Measurements from ENCODE around the gene NINJ2. TPM values are rescaled to one million over a fixed set of nuclear protein-coding genes. Genes with fewer than 3 reads are reported as not detected.
A peak's percentile ranks its signal among the peaks of the same experiment; 100 is the strongest.

The NINJ2 gene
- total RNA-seq, 2 experiments from 2014 or later = 2.2 to 2.5 TPM

GRCh38 chr12:547883-548470, 115.3 kb downstream of the NINJ2 start:
- Mint-ChIP-seq H3K4me1 (ENCODE audit: low read depth) (peaks cover 26% of the 10 kb centered on the region), H3K9me3 (no peaks in the 10 kb centered on the region), H3K4me3 (no peak overlapping the region), H3K27ac (no peak overlapping the region), H3K27me3 (peaks cover 8% of the 10 kb centered on the region), H3K36me3 (ENCODE audit: low read depth) (no peaks in the 10 kb centered on the region)
- intact Hi-C loops (cut with micrococcal nuclease) = loop anchor here (5.0 kb wide), 1 partner anchor 91 kb away; the partner anchor contains the start of gene B4GALNT3
- POLR2A ChIA-PET = interaction anchor here (0.7 kb wide), 1 partner anchor 8 kb away, joined by 3 read pairs; no protein-coding TSS in a partner anchor
- DNase-seq (no peak), ATAC-seq (no peak)
- no peak for TF ChIP-seq CTCF (IDR thresholded peaks at IDR 0.05)
- CTCF ChIA-PET = interaction anchor here (0.7 to 3.5 kb wide), 32 partner anchors 8 to 404 kb away, joined by 3 to 114 read pairs (median 4); partner anchors contain the start of gene B4GALNT3

- TF ChIP-seq CTCF (IDR thresholded peaks at IDR 0.05) = peak; percentile 97
- H3K36me3 Mint-ChIP-seq (ENCODE audit: low read depth) = no peaks in the 10 kb centered on the region
- CTCF ChIA-PET = interaction anchor here (0.7 to 3.5 kb wide), 42 partner anchors 9 to 546 kb away, joined by 3 to 114 read pairs (median 4); partner anchors contain the start of gene B4GALNT3
- H3K9me3 Mint-ChIP-seq = no peaks in the 10 kb centered on the region
- no peak overlapping the region for H3K27ac Mint-ChIP-seq
- ATAC-seq = peak; percentile 86
- H3K4me1 Mint-ChIP-seq (ENCODE audit: low read depth) = peaks cover 19% of the 10 kb centered on the region
- intact Hi-C loops (cut with micrococcal nuclease) = loop anchor here (5.0 kb wide), 1 partner anchor 90 kb away; the partner anchor contains the start of gene B4GALNT3
- peaks cover 8% of the 10 kb centered on the region for H3K27me3 Mint-ChIP-seq
- peak; percentile 66 for DNase-seq
- no peak overlapping the region for H3K4me3 Mint-ChIP-seq
- POLR2A ChIA-PET = interaction anchor here (0.7 kb wide), 1 partner anchor 9 kb away, joined by 3 read pairs; no protein-coding TSS in a partner anchor
Observed at GRCh38 chr12:546920-547845, 116.1 kb downstream of the NINJ2 start.

GRCh38 chr12:546265-546919, 116.9 kb downstream of the NINJ2 start:
- peaks cover 11% of the 10 kb centered on the region for H3K4me1 Mint-ChIP-seq (ENCODE audit: low read depth)
- peaks cover 8% of the 10 kb centered on the region for H3K27me3 Mint-ChIP-seq
- H3K9me3 Mint-ChIP-seq = no peaks in the 10 kb centered on the region
- TF ChIP-seq CTCF (IDR thresholded peaks at IDR 0.05) = no peak
- ATAC-seq (no peak), DNase-seq (no peak)
- POLR2A ChIA-PET = no interaction called here
- CTCF ChIA-PET = interaction anchor here (0.7 to 3.5 kb wide), 25 partner anchors 8 to 547 kb away, joined by 3 to 114 read pairs (median 5); no protein-coding TSS in a partner anchor
- H3K4me3 Mint-ChIP-seq = no peak overlapping the region
- H3K36me3 Mint-ChIP-seq (ENCODE audit: low read depth) = no peaks in the 10 kb centered on the region
- no peak overlapping the region for H3K27ac Mint-ChIP-seq
- intact Hi-C loops (cut with micrococcal nuclease) = loop anchor here (5.0 kb wide), 1 partner anchor 89 kb away; the partner anchor contains the start of gene B4GALNT3

GRCh38 chr12:545835-546234, 117.4 kb downstream of the NINJ2 start:
- POLR2A ChIA-PET = no interaction called here
- Mint-ChIP-seq H3K27me3 (peaks cover 8% of the 10 kb centered on the region), H3K9me3 (no peaks in the 10 kb centered on the region), H3K4me3 (no peak overlapping the region), H3K4me1 (ENCODE audit: low read depth) (peaks cover 8% of the 10 kb centered on the region), H3K36me3 (ENCODE audit: low read depth) (no peaks in the 10 kb centered on the region), H3K27ac (no peak overlapping the region)
- intact Hi-C loops (cut with micrococcal nuclease) = loop anchor here (5.0 kb wide), 1 partner anchor 89 kb away; the partner anchor contains the start of gene B4GALNT3
- ATAC-seq (no peak), DNase-seq (no peak)
- CTCF ChIA-PET = interaction anchor here (13.6 kb wide), 1 partner anchor 92 kb away, joined by 154 read pairs; no protein-coding TSS in a partner anchor
- no peak for TF ChIP-seq CTCF (IDR thresholded peaks at IDR 0.05)
